GM12801 (cell line): ENCODE measurements around the gene KIFC1.

Experiments
- CTCF ChIP-seq: IDR thresholded peaks from one replicate; pipeline ENCODE4 v1.5.1; 2011; ENCODE audit warnings: control low read depth; ENCODE audit not compliant: insufficient read length; ENCODE audit errors: extremely low read depth

Gene KIFC1

GRCh38 chr6:33428966-33429749 lies 37.5 kb downstream of the KIFC1 start:
- no peak for TF ChIP-seq CTCF

GRCh38 chr6:33429750-33430052 lies 38.1 kb downstream of the KIFC1 start:
- TF ChIP-seq CTCF = no peak

GRCh38 chr6:33430334-33430733 lies 38.7 kb downstream of the KIFC1 start:
- no peak for TF ChIP-seq CTCF

GRCh38 chr6:33430991-33431879 lies 39.6 kb downstream of the KIFC1 start:
- no peak for TF ChIP-seq CTCF

- TF ChIP-seq CTCF = no peak
Measured at GRCh38 chr6:33431880-33432541, 40.4 kb downstream of the KIFC1 start.

GRCh38 chr6:33432546-33432945 lies 40.9 kb downstream of the KIFC1 start:
- no peak for TF ChIP-seq CTCF

- TF ChIP-seq CTCF = no peak
Measured at GRCh38 chr6:33433001-33433543, 41.4 kb downstream of the KIFC1 start.
